ENCODE data around the gene SCAPER.

SCAPER gene

DNA sequence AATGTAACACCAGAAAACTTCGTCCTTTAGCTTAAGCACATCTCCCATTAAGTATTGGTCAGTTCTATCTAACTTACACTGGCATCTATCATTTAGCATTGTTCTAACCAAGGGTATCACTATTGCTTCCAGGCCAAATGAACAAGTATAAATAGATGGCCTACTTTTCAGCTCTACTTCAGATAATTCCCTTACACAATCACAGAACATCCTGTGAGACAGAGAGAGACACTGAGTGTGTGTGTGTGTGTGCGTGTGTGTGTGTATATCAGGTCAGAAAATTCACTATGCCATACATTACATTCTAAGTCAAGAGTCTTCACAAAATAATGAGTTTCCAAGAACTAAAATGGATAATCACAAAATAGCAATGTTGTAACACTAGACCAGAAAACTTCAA lies 39.1 kb downstream of the SCAPER start:
- CTCF ChIA-PET, result interaction anchor here (0.7 to 3.3 kb wide), 12 partner anchors 9 to 809 kb away, joined by 3 to 56 read pairs (median 8); partner anchors contain the start of gene ISL2

DNA sequence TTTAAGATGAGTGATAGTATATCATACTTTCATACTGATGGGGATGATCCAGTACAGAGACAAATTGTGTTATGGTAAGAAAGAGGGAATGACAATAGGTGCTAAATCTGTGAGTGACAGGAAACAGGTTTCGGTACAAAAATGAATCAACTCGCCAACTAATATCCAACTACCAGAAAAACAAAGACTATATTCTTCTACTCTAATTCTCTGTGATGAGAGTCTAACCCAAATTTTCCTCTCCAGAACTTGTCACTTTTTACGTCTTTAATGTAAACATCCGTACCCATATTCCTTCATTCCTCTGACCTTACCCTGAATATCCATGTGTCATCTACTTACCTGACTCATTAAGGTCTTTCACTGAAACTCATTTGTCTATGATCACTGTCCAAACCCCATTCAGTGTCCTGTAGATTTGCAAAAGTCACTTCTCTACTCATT lies 39.6 kb downstream of the SCAPER start:
- TF ChIP-seq, protein P1, sequence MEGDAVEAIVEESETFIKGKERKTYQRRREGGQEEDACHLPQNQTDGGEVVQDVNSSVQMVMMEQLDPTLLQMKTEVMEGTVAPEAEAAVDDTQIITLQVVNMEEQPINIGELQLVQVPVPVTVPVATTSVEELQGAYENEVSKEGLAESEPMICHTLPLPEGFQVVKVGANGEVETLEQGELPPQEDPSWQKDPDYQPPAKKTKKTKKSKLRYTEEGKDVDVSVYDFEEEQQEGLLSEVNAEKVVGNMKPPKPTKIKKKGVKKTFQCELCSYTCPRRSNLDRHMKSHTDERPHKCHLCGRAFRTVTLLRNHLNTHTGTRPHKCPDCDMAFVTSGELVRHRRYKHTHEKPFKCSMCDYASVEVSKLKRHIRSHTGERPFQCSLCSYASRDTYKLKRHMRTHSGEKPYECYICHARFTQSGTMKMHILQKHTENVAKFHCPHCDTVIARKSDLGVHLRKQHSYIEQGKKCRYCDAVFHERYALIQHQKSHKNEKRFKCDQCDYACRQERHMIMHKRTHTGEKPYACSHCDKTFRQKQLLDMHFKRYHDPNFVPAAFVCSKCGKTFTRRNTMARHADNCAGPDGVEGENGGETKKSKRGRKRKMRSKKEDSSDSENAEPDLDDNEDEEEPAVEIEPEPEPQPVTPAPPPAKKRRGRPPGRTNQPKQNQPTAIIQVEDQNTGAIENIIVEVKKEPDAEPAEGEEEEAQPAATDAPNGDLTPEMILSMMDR (IDR thresholded peaks at IDR 0.05; ENCODE audit: insufficient read depth, low read length, missing control alignments), result no peak
- ChIA-PET POLR2A (no interaction called here), CTCF (interaction anchor here (0.7 to 3.3 kb wide), 12 partner anchors 9 to 809 kb away, joined by 3 to 56 read pairs (median 8); partner anchors contain the start of gene ISL2)
- no peak overlapping the region for H3K4me3 ChIP-seq (ENCODE audit: low read depth, low read length)
- DNase-seq (ENCODE audit: low read depth, low spot score), result no peak

More for the DNA sequence above, 39.1 kb downstream of the SCAPER start:
- TF ChIP-seq, protein P1 (IDR thresholded peaks at IDR 0.05; ENCODE audit: insufficient read depth, low read length, missing control alignments), result no peak
- POLR2A ChIA-PET, result interaction anchor here (0.7 kb wide), 1 partner anchor 486 kb away, joined by 3 read pairs; no protein-coding TSS in a partner anchor
- peak; percentile 44 for DNase-seq (ENCODE audit: low read depth, low spot score)
- H3K4me3 ChIP-seq (ENCODE audit: low read depth, low read length), result no peak overlapping the region

DNA sequence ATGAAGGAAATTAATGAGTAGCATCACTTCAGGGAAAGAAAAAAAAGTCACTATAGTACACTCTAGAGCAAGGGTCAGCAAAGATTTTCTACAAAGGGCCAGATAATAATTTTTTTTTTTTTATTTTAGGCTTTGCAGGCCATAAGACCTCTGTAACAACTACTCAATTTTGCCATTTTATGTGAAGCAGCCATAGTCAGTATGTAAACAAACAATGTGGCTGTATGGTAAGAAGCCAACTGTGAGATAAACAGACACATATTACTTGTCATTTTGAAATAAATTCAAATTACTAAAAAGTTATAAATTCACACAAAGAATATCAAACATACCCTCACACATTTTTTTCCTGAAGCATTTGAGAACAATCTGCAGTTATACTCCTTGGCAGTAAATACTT lies 40.6 kb downstream of the SCAPER start:
- POLR2A ChIA-PET, result no interaction called here
- no peak for DNase-seq (ENCODE audit: low read depth, low spot score)
- no peak overlapping the region for H3K4me3 ChIP-seq (ENCODE audit: low read depth, low read length)
- TF ChIP-seq, protein P1 (IDR thresholded peaks at IDR 0.05; ENCODE audit: insufficient read depth, low read length, missing control alignments), result no peak
- CTCF ChIA-PET, result no interaction called here

DNA sequence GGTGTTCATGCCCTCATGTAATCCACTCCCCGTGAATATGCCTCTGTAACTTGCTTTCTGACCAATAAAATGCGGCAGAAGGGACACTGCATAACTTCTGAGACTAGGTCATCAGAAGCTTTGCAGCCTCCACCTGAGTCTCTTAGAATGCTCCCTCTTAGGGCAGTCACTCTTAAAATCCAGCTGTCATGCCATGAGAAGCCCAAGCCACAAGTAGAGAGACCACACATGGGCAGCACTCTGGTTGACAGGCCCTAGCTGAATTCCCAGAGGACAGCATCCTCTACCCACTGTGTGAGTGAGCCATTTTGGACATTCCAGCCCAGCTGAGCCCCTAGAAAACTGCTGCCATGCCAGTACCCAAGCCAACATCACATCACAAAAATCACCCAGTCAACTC lies 41.4 kb downstream of the SCAPER start:
- TF ChIP-seq, protein P1 (IDR thresholded peaks at IDR 0.05; ENCODE audit: insufficient read depth, low read length, missing control alignments), result no peak
- POLR2A ChIA-PET, result no interaction called here
- DNase-seq (ENCODE audit: low read depth, low spot score), result no peak
- no peak overlapping the region for H3K4me3 ChIP-seq (ENCODE audit: low read depth, low read length)
- CTCF ChIA-PET, result interaction anchor here (0.9 to 3.5 kb wide), 3 partner anchors 13 to 716 kb away, joined by 4 to 15 read pairs (median 5); no protein-coding TSS in a partner anchor

DNA sequence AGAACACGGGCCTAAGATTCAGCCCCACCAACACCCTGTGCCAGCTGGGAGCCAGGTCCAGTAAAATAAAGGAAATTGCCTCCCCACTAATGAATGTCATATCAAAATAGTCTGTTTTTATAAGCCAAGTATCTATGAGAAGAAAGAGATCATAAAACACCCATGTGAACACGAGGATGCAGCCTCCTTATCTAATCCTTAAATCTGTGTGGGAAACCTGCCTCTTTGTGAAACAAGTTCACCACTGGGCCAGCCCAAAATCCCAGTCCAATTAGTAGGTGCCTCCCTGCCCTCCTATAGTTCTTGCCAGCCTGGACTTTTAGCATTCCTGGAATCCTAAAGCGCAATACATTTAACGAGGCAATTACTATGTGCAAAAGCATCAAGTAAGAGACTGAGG lies 42.0 kb downstream of the SCAPER start:
- CTCF ChIA-PET, result interaction anchor here (0.9 to 3.5 kb wide), 3 partner anchors 14 to 715 kb away, joined by 4 to 15 read pairs (median 5); no protein-coding TSS in a partner anchor
- no peak overlapping the region for H3K4me3 ChIP-seq (ENCODE audit: low read depth, low read length)
- TF ChIP-seq, protein P1 (IDR thresholded peaks at IDR 0.05; ENCODE audit: insufficient read depth, low read length, missing control alignments), result no peak
- DNase-seq (ENCODE audit: low read depth, low spot score), result no peak
- POLR2A ChIA-PET, result no interaction called here

DNA sequence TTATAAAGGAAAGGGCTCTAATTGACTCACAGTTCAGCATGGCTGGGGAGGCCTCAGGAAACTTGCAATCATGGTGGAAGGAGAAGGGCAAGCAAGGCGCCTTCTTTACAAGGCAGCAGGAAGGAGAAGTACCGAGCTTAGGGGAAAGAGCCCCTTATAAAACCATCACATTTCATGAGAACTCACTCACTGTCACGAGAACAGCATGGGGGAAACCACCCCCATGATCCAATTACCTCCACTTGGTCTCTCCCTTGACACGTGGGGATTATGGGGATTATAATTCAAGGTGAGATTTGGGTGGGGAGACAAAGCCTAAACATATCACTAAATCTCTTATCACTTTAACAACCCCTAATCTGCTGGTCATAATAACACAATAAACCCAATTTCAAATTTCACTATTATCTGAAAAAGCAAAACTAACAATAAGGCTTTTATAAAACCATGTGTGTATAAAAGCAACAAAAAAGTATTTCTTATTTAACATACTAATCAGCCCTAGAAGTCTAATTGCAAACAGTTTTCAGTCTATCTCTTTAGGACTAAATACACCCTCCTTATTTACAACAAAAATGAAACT lies 43.2 kb downstream of the SCAPER start:
- no peak overlapping the region for H3K4me3 ChIP-seq (ENCODE audit: low read depth, low read length)
- ChIA-PET CTCF (interaction anchor here (0.8 to 3.5 kb wide), 2 partner anchors 9 to 671 kb away, joined by 3 to 15 read pairs; no protein-coding TSS in a partner anchor), POLR2A (no interaction called here)
- no peak for DNase-seq (ENCODE audit: low read depth, low spot score)
- TF ChIP-seq, protein P1 (IDR thresholded peaks at IDR 0.05; ENCODE audit: insufficient read depth, low read length, missing control alignments), result no peak
